GM19239 (cell line): ENCODE data around the gene TSPAN2.

ENCODE experiments used
- DNase-seq: peaks from one replicate; pipeline ENCODE4 v3.0.0; 2011; ENCODE audit warnings: low spot score; ENCODE audit not compliant: insufficient read length
- FAIRE-seq: peaks from 2 replicates; lab custom pipeline; 2011; peaks lifted over from hg19 to GRCh38; lab: Jason Lieb, UNC

TSPAN2 gene

GRCh38 chr1:115077984-115078330, 11.3 kb downstream of the TSPAN2 start:
- DNase-seq (no peak), FAIRE-seq (no peak)

- DNase-seq (no peak), FAIRE-seq (no peak)
Measured at GRCh38 chr1:115077286-115077983, 11.9 kb downstream of the TSPAN2 start.

GRCh38 chr1:115076384-115076915, 12.9 kb downstream of the TSPAN2 start:
- DNase-seq (no peak), FAIRE-seq (no peak)

GRCh38 chr1:115074839-115075534, 14.3 kb downstream of the TSPAN2 start:
- FAIRE-seq: no peak

GRCh38 chr1:115073298-115074087, 15.8 kb downstream of the TSPAN2 start:
- DNase-seq (no peak), FAIRE-seq (no peak)

More at GRCh38 chr1:115074839-115075534, 14.3 kb downstream of the TSPAN2 start:
- no peak for DNase-seq

- DNase-seq: no peak
- no peak for FAIRE-seq
Measured at GRCh38 chr1:115071012-115071664, 18.2 kb downstream of the TSPAN2 start.

GRCh38 chr1:115069659-115070308, 19.5 kb downstream of the TSPAN2 start:
- FAIRE-seq (no peak), DNase-seq (no peak)

- FAIRE-seq (no peak), DNase-seq (no peak)
Measured at GRCh38 chr1:115068826-115069585, 20.3 kb downstream of the TSPAN2 start.

- DNase-seq (no peak), FAIRE-seq (no peak)
Measured at GRCh38 chr1:115067161-115067859, 22.0 kb downstream of the TSPAN2 start.

- DNase-seq (no peak), FAIRE-seq (no peak)
Measured at GRCh38 chr1:115065021-115065420, 24.3 kb downstream of the TSPAN2 start.

- DNase-seq: no peak
- no peak for FAIRE-seq
Measured at GRCh38 chr1:115064461-115064860, 24.8 kb downstream of the TSPAN2 start.

- FAIRE-seq: no peak
- DNase-seq: no peak
Measured at GRCh38 chr1:115063228-115063901, 25.9 kb downstream of the TSPAN2 start.

GRCh38 chr1:115062542-115063004, 26.7 kb downstream of the TSPAN2 start:
- no peak for DNase-seq

GRCh38 chr1:115060501-115060900, 28.8 kb downstream of the TSPAN2 start:
- DNase-seq (no peak), FAIRE-seq (no peak)

More at GRCh38 chr1:115062542-115063004, 26.7 kb downstream of the TSPAN2 start:
- no peak for FAIRE-seq

- DNase-seq (no peak), FAIRE-seq (no peak)
Measured at GRCh38 chr1:115059316-115059715, 30.0 kb downstream of the TSPAN2 start.

GRCh38 chr1:115057661-115058254, 31.5 kb downstream of the TSPAN2 start:
- FAIRE-seq (no peak), DNase-seq (no peak)

- DNase-seq: no peak
- FAIRE-seq: no peak
Measured at GRCh38 chr1:115056395-115056798, 32.9 kb downstream of the TSPAN2 start.
